Calu3 (cell line): ENCODE data around the gene RTN4RL1. TPM values are rescaled to one million over a fixed set of nuclear protein-coding genes. Genes with fewer than 3 reads are reported as not detected.

Experiments
- BruUV-seq: library from RNA; stranded (reverse); fragments of 400-500 nt; replicated peaks from 2 replicates; lab custom pipeline; 2021; lab: Mats Ljungman, UMichigan
- CTCF ChIA-PET: fragments of 300-600 bp; sonication (Branson Sonifier 250); formaldehyde crosslinking; loops from one replicate; lab custom pipeline; 2022; ENCODE audit warnings: antibody characterized with exemption; lab: Charles Lee
- DNase-seq: peaks from one replicate; pipeline ENCODE4 v3.0.0; 2022
- H3K27ac Mint-ChIP-seq: one replicate; pipeline ENCODE4 v1.8.0; 2022; ENCODE audit warnings: mixed read lengths; ENCODE audit not compliant: unreplicated experiment
- H3K27me3 Mint-ChIP-seq: one replicate; pipeline ENCODE4 v1.8.0; 2022; ENCODE audit warnings: mixed read lengths; ENCODE audit not compliant: unreplicated experiment
- H3K36me3 Mint-ChIP-seq: one replicate; pipeline ENCODE4 v1.8.0; 2022; ENCODE audit warnings: mild to moderate bottlenecking, moderate library complexity, mixed read lengths; ENCODE audit not compliant: insufficient read depth, unreplicated experiment
- H3K4me1 Mint-ChIP-seq: one replicate; pipeline ENCODE4 v1.8.0; 2022; ENCODE audit warnings: mild to moderate bottlenecking, low read depth, mixed read lengths; ENCODE audit not compliant: unreplicated experiment
- H3K4me3 Mint-ChIP-seq: one replicate; pipeline ENCODE4 v1.8.0; 2022; ENCODE audit warnings: mild to moderate bottlenecking, low read depth, moderate library complexity, mixed read lengths; ENCODE audit not compliant: unreplicated experiment
- H3K9me3 Mint-ChIP-seq: one replicate; pipeline ENCODE4 v1.8.0; 2022; ENCODE audit warnings: low read depth, mixed read lengths; ENCODE audit not compliant: unreplicated experiment
- intact Hi-C: fragments of 100-400 bp; cut with micrococcal nuclease; formaldehyde crosslinking; loops from one replicate; pipeline ENCODE4 v1.10.0; 2022; ENCODE audit not compliant: unreplicated experiment
- total RNA-seq: library from RNA; stranded (reverse); gene quantifications from 2 replicates; pipeline ENCODE4 v1.2.3, GENCODE V29; 2022
- TF ChIP-seq, protein P1 (sequence below): fragments of 200-600 bp; IDR thresholded peaks from one replicate; pipeline ENCODE4 v1.8.0; 2022; ENCODE audit warnings: antibody characterized with exemption; ENCODE audit not compliant: unreplicated experiment

The RTN4RL1 gene
- total RNA-seq, 1 experiment from 2014 or later: not detected

GRCh38 chr17:2070241-2071023, 45.3 kb upstream of the RTN4RL1 start:
- TF ChIP-seq, protein P1, sequence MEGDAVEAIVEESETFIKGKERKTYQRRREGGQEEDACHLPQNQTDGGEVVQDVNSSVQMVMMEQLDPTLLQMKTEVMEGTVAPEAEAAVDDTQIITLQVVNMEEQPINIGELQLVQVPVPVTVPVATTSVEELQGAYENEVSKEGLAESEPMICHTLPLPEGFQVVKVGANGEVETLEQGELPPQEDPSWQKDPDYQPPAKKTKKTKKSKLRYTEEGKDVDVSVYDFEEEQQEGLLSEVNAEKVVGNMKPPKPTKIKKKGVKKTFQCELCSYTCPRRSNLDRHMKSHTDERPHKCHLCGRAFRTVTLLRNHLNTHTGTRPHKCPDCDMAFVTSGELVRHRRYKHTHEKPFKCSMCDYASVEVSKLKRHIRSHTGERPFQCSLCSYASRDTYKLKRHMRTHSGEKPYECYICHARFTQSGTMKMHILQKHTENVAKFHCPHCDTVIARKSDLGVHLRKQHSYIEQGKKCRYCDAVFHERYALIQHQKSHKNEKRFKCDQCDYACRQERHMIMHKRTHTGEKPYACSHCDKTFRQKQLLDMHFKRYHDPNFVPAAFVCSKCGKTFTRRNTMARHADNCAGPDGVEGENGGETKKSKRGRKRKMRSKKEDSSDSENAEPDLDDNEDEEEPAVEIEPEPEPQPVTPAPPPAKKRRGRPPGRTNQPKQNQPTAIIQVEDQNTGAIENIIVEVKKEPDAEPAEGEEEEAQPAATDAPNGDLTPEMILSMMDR: no peak
- no peak for DNase-seq

DNA sequence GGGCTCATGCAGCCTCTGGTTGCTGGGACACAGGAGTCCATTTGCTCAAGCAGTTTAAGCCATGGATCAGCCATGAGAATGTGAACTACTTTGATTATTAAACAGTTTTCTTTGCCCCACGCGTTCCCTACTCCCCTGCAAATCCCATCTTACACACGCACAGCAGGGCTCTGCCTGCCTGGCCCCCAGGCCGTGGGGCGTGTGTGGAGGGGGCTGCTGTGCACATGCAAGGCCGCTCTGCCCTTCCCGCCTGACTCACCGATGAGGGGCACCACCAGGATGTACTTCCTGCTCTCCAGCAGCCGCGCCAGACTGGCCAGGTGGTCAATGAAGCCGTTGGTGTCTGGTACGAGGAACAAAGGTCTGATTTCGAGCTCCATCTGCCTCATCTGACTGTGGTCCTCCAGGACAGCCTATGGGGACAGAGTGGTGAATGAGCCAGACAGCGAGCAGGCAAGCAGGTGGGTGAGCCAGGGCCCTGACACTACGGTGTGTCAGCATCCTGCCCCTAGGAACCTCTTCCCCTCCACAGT, 43.5 kb upstream of the RTN4RL1 start:
- Mint-ChIP-seq H3K4me1 (no peaks in the 10 kb centered on the region), H3K9me3 (no peaks in the 10 kb centered on the region), H3K4me3 (no peak overlapping the region), H3K27ac (no peak overlapping the region), H3K36me3 (peaks cover 9% of the 10 kb centered on the region), H3K27me3 (no peaks in the 10 kb centered on the region)
- DNase-seq: no peak
- BruUV-seq: no TSS peak
- CTCF ChIA-PET: interaction anchor here (0.9 kb wide), 1 partner anchor 10 kb away, joined by 3 read pairs; no protein-coding TSS in a partner anchor
- TF ChIP-seq, protein P1: no peak
- intact Hi-C loops: no loop called here

More at GRCh38 chr17:2070241-2071023, 45.3 kb upstream of the RTN4RL1 start:
- no peak overlapping the region for H3K27ac Mint-ChIP-seq
- no peak overlapping the region for H3K4me3 Mint-ChIP-seq
- no peaks in the 10 kb centered on the region for H3K9me3 Mint-ChIP-seq
- peaks cover 9% of the 10 kb centered on the region for H3K36me3 Mint-ChIP-seq
- no TSS peak for BruUV-seq
- no peaks in the 10 kb centered on the region for H3K27me3 Mint-ChIP-seq
- intact Hi-C loops: no loop called here
- H3K4me1 Mint-ChIP-seq: no peaks in the 10 kb centered on the region
- CTCF ChIA-PET: no interaction called here

GRCh38 chr17:2068031-2068518, 42.9 kb upstream of the RTN4RL1 start:
- DNase-seq: no peak
- CTCF ChIA-PET: interaction anchor here (0.9 kb wide), 1 partner anchor 9 kb away, joined by 3 read pairs; no protein-coding TSS in a partner anchor

DNA sequence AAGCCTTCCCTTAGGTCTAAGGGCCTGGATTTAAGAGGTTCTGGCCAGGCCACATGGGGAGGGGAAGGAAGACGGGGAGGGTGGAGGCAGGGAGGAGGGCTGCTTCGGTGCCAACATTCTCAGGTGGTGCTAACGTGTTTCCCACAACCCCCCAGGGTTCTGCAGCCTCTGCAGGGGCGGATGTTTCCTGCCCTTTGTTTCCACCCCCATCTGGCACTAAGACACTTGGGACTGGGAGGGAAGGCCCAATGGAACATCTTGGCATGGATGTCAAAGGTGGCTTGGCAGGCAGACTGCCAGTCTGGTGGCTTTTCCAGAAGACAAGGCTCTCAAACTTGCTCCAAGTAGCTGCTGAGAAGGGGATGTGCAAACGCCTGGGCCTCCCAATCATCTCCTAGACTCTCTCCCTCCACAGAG, 42.5 kb upstream of the RTN4RL1 start:
- Mint-ChIP-seq H3K4me1 (no peaks in the 10 kb centered on the region), H3K27me3 (no peaks in the 10 kb centered on the region), H3K9me3 (no peaks in the 10 kb centered on the region), H3K4me3 (no peak overlapping the region), H3K27ac (no peak overlapping the region), H3K36me3 (peaks cover 9% of the 10 kb centered on the region)
- DNase-seq: no peak
- TF ChIP-seq, protein P1: no peak
- no TSS peak for BruUV-seq
- CTCF ChIA-PET: interaction anchor here (0.9 kb wide), 1 partner anchor 9 kb away, joined by 3 read pairs; no protein-coding TSS in a partner anchor
- intact Hi-C loops: no loop called here

More at GRCh38 chr17:2068031-2068518, 42.9 kb upstream of the RTN4RL1 start:
- TF ChIP-seq, protein P1: no peak
- no peak overlapping the region for H3K4me3 Mint-ChIP-seq
- intact Hi-C loops: no loop called here
- BruUV-seq: no TSS peak
- H3K36me3 Mint-ChIP-seq: peaks cover 9% of the 10 kb centered on the region
- H3K27ac Mint-ChIP-seq: no peak overlapping the region
- no peaks in the 10 kb centered on the region for H3K9me3 Mint-ChIP-seq
- H3K4me1 Mint-ChIP-seq: no peaks in the 10 kb centered on the region
- no peaks in the 10 kb centered on the region for H3K27me3 Mint-ChIP-seq
